Activated B cell treated with CpG ODN at 0.5 μM for 24 hours (primary cell): Measurements from ENCODE around the gene MALRD1. TPM values are rescaled to one million over a fixed set of nuclear protein-coding genes. Genes with fewer than 3 reads are reported as not detected.

ENCODE experiments used
- ATAC-seq: fragments of 200-7000 bp; cut with Tn5 transposase; one replicate; pipeline ENCODE4 v1.10.0; 2021; ENCODE audit warnings: low read depth, mild to moderate bottlenecking, moderate library complexity
- CTCF ChIA-PET: fragments of 350-600 bp; sonication (Branson Sonifier 250); formaldehyde crosslinking; loops from one replicate; lab custom pipeline; 2021; ENCODE audit warnings: antibody characterized with exemption; lab: Charles Lee
- POLR2A ChIA-PET: fragments of 350-600 bp; sonication (Branson Sonifier 250); formaldehyde crosslinking; loops from one replicate; lab custom pipeline; 2021; ENCODE audit warnings: antibody characterized with exemption; lab: Charles Lee
- DNase-seq: peaks from one replicate; pipeline ENCODE4 v3.0.0; 2022
- H3K27ac Mint-ChIP-seq: one replicate; pipeline ENCODE4 v1.8.0; 2020; ENCODE audit warnings: mixed read lengths
- H3K27me3 Mint-ChIP-seq: one replicate; pipeline ENCODE4 v1.8.0; 2021; ENCODE audit warnings: mixed read lengths
- H3K36me3 Mint-ChIP-seq: one replicate; pipeline ENCODE4 v1.8.0; 2021; ENCODE audit warnings: low read depth, mixed read lengths
- H3K4me1 Mint-ChIP-seq: one replicate; pipeline ENCODE4 v1.8.0; 2021; ENCODE audit warnings: mixed read lengths
- H3K4me3 Mint-ChIP-seq: one replicate; pipeline ENCODE4 v1.8.0; 2020; ENCODE audit warnings: mild to moderate bottlenecking, mixed read lengths
- H3K9me3 Mint-ChIP-seq: one replicate; pipeline ENCODE4 v1.8.0; 2020; ENCODE audit warnings: mixed read lengths
- CTCF ChIP-seq: fragments of 200-600 bp; IDR thresholded peaks from one replicate; pipeline ENCODE4 v1.8.0; 2022; ENCODE audit warnings: antibody characterized with exemption, mild to moderate bottlenecking
- intact Hi-C: fragments of 100-400 bp; cut with micrococcal nuclease; formaldehyde crosslinking; loops from one replicate; pipeline ENCODE4 v1.15.1; 2024
- total RNA-seq: library from RNA; stranded (reverse); gene quantifications from 2 replicates; pipeline ENCODE4 v1.2.3, GENCODE V29; 2022

Gene MALRD1
- total RNA-seq, 1 donor from 2014 or later = not detected

- H3K4me1 Mint-ChIP-seq = no peaks in the 10 kb centered on the region
- TF ChIP-seq CTCF = no peak
- H3K4me3 Mint-ChIP-seq = no peak overlapping the region
- no peak overlapping the region for H3K27ac Mint-ChIP-seq
- peaks cover 4% of the 10 kb centered on the region for H3K9me3 Mint-ChIP-seq
- ChIA-PET POLR2A (no interaction called here), CTCF (no interaction called here)
- DNase-seq (no peak), ATAC-seq (no peak)
- no peaks in the 10 kb centered on the region for H3K36me3 Mint-ChIP-seq
- H3K27me3 Mint-ChIP-seq = no peaks in the 10 kb centered on the region
- intact Hi-C loops = no loop called here
These were observed 318.6 kb downstream of the MALRD1 start for GRCh38 chr10:19367176-19367575.

GRCh38 chr10:19373988-19374387 is 325.4 kb downstream of the MALRD1 start:
- H3K27ac Mint-ChIP-seq = no peak overlapping the region
- intact Hi-C loops = no loop called here
- H3K4me1 Mint-ChIP-seq = no peaks in the 10 kb centered on the region
- DNase-seq = no peak
- ChIA-PET CTCF (no interaction called here), POLR2A (no interaction called here)
- no peak for ATAC-seq
- no peaks in the 10 kb centered on the region for H3K36me3 Mint-ChIP-seq
- H3K4me3 Mint-ChIP-seq = no peak overlapping the region
- peaks cover 7% of the 10 kb centered on the region for H3K9me3 Mint-ChIP-seq
- no peak for TF ChIP-seq CTCF
- no peaks in the 10 kb centered on the region for H3K27me3 Mint-ChIP-seq

DNA sequence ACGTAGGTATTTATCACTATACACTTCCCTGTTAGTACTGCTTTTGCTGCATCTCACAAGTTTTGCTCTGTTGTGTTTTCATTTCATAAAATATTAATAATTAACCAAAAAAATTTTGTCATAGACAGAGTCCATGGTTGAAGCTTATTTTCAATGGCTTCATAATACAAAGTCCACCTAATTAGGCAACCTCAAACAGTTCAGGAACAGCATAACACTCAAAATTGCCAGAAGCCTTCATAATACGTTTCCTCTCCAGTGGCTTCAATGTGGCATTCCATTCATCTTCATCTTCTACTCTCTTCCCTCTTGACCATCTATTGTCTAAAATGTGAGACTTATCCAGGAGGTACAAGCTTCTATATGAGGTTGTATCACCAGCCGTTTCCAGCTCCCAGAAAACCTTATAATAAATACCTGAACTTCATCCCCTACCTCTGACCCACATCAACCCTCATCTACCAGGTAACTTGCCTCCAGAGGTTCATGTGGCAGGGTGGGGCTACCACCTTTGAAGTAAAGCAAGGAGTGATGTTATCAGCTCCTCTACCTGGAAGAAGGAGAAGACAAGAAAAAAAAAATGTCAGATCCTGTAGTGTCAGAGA is 337.3 kb downstream of the MALRD1 start:
- no peak overlapping the region for H3K27ac Mint-ChIP-seq
- intact Hi-C loops = no loop called here
- TF ChIP-seq CTCF = no peak
- no peaks in the 10 kb centered on the region for H3K27me3 Mint-ChIP-seq
- H3K4me1 Mint-ChIP-seq = no peaks in the 10 kb centered on the region
- no peaks in the 10 kb centered on the region for H3K36me3 Mint-ChIP-seq
- ChIA-PET POLR2A (no interaction called here), CTCF (no interaction called here)
- DNase-seq (no peak), ATAC-seq (no peak)
- peaks cover 10% of the 10 kb centered on the region for H3K9me3 Mint-ChIP-seq
- H3K4me3 Mint-ChIP-seq = no peak overlapping the region

DNA sequence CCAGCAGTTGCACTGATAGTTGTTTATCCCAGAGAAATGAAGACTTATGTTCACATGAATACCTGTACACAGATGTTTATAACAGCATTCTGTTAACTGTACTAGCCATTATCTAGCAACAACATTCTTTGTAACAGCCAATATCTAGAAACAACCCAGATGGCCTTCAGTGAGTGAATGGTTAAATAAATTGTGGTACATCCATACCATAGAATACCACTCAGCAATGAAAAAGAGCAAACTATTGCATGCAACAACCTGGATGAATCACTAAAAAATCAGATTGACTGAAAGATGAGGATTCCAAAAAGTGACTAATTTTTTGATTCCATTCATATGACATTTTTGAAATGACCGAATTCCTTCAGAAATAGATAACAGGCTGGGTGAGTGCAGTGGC is 360.3 kb downstream of the MALRD1 start:
- no peaks in the 10 kb centered on the region for H3K4me1 Mint-ChIP-seq
- no peaks in the 10 kb centered on the region for H3K27me3 Mint-ChIP-seq
- DNase-seq (no peak), ATAC-seq (no peak)
- H3K4me3 Mint-ChIP-seq = no peak overlapping the region
- no peaks in the 10 kb centered on the region for H3K36me3 Mint-ChIP-seq
- intact Hi-C loops = no loop called here
- H3K9me3 Mint-ChIP-seq = peaks cover 4% of the 10 kb centered on the region
- no peak for TF ChIP-seq CTCF
- H3K27ac Mint-ChIP-seq = no peak overlapping the region
- POLR2A ChIA-PET = no interaction called here
- CTCF ChIA-PET = no interaction called here

- no peak for DNase-seq
- H3K4me1 Mint-ChIP-seq = no peaks in the 10 kb centered on the region
- H3K27ac Mint-ChIP-seq = no peak overlapping the region
- no peaks in the 10 kb centered on the region for H3K36me3 Mint-ChIP-seq
- no peaks in the 10 kb centered on the region for H3K27me3 Mint-ChIP-seq
- intact Hi-C loops = no loop called here
- no peak overlapping the region for H3K4me3 Mint-ChIP-seq
- POLR2A ChIA-PET = no interaction called here
- CTCF ChIA-PET = no interaction called here
- no peak for ATAC-seq
- H3K9me3 Mint-ChIP-seq = peaks cover 4% of the 10 kb centered on the region
- TF ChIP-seq CTCF = no peak
These were observed 362.5 kb downstream of the MALRD1 start for GRCh38 chr10:19411119-19411518.
